Testis (tissue), 2 donors: ENCODE measurements around the gene COL6A1.

ENCODE experiments used
- POLR2A ChIP-seq: fragments of 450-650 bp; IDR thresholded peaks from one replicate; pipeline ENCODE4 v1.6.1; 2017; ENCODE audit warnings: antibody characterized with exemption, mild to moderate bottlenecking, moderate library complexity
- TF ChIP-seq, protein P1 (sequence below), 3 experiments: fragments of 450-650 bp in 2 of 3; fragments of 200-600 bp in 1 of 3; sonication (generic) in 1 of 3; IDR thresholded peaks; one replicate each; pipeline ENCODE4 v1.5.1; 2016 to 2019; ENCODE audit warnings: antibody characterized with exemption in 3 of 3, mild to moderate bottlenecking in 2 of 3, moderate library complexity in 1 of 3

DNA sequence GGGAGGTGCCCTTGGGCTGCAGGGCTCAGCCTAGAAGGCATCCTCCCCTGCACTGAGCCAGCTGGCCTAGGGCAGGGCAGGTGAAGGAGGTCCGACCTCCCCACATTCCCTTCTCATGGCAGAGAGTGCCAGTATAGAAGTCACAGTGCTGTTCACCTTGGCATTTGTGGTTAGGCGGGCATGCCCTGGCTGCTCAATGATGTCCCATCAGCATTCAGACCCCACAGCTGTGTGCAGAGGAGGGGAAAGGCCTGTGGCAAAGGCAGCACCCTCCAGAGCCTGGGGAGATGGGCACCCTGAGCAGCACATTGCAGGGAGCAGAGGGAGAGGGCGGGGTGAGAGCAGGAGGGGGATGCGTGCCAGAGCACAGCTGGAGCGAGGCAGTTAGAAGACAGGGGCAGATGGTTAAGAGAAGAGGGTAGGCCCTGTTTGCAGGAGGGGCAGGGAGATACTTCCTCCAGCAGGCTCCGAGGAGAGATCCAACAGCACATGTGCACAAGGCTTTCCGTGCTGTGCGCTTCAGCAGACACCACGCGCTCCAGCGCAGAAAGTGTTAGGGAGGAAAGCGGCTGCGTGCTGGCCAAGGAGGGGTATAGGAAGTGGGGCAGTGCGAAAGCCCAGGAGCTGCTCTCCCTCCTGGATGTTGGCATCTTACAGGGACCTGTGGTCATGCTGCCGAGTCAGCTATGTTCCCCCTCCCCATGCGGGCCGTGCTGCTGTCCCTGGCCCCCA, 43.7 kb upstream of the COL6A1 start:
- TF ChIP-seq POLR2A: no peak
- TF ChIP-seq, protein P1, sequence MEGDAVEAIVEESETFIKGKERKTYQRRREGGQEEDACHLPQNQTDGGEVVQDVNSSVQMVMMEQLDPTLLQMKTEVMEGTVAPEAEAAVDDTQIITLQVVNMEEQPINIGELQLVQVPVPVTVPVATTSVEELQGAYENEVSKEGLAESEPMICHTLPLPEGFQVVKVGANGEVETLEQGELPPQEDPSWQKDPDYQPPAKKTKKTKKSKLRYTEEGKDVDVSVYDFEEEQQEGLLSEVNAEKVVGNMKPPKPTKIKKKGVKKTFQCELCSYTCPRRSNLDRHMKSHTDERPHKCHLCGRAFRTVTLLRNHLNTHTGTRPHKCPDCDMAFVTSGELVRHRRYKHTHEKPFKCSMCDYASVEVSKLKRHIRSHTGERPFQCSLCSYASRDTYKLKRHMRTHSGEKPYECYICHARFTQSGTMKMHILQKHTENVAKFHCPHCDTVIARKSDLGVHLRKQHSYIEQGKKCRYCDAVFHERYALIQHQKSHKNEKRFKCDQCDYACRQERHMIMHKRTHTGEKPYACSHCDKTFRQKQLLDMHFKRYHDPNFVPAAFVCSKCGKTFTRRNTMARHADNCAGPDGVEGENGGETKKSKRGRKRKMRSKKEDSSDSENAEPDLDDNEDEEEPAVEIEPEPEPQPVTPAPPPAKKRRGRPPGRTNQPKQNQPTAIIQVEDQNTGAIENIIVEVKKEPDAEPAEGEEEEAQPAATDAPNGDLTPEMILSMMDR (IDR thresholded peaks at IDR 0.05): no peak
